Measurements from ENCODE around the gene MYO3B.

DNA sequence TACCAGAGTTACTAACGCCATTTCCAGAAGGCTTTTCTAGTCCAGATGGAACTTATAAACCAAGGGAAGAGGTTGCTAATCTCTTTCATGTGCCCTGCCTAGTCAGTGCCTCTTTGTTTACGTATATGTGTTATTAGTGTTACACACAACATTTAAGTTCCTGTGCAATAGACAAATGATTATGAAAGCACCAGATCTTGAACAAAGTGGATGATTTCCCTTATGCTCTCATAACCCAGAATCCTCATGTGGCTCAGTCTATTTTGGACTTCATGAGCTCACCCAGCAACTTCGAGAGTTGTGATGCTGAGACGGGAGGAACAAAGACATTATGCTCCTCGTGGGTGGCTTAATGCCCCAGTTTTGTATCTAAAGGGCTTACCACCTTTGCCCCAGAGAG is 322.8 kb downstream of the MYO3B start:
- no peak for TF ChIP-seq EP300 (IDR thresholded peaks at IDR 0.05)
- no peak for TF ChIP-seq POLR2A (IDR thresholded peaks at IDR 0.05; ENCODE audit: low read depth)
- no peak for TF ChIP-seq POLR2AphosphoS5 (IDR thresholded peaks at IDR 0.05)

Measured in esophagus muscularis mucosa (tissue), 3 donors.